Measurements from ENCODE around the gene SLC16A10.
A peak's percentile ranks its signal among the peaks of the same experiment; 100 is the strongest.

The SLC16A10 gene, protein sequence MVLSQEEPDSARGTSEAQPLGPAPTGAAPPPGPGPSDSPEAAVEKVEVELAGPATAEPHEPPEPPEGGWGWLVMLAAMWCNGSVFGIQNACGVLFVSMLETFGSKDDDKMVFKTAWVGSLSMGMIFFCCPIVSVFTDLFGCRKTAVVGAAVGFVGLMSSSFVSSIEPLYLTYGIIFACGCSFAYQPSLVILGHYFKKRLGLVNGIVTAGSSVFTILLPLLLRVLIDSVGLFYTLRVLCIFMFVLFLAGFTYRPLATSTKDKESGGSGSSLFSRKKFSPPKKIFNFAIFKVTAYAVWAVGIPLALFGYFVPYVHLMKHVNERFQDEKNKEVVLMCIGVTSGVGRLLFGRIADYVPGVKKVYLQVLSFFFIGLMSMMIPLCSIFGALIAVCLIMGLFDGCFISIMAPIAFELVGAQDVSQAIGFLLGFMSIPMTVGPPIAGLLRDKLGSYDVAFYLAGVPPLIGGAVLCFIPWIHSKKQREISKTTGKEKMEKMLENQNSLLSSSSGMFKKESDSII

DNA sequence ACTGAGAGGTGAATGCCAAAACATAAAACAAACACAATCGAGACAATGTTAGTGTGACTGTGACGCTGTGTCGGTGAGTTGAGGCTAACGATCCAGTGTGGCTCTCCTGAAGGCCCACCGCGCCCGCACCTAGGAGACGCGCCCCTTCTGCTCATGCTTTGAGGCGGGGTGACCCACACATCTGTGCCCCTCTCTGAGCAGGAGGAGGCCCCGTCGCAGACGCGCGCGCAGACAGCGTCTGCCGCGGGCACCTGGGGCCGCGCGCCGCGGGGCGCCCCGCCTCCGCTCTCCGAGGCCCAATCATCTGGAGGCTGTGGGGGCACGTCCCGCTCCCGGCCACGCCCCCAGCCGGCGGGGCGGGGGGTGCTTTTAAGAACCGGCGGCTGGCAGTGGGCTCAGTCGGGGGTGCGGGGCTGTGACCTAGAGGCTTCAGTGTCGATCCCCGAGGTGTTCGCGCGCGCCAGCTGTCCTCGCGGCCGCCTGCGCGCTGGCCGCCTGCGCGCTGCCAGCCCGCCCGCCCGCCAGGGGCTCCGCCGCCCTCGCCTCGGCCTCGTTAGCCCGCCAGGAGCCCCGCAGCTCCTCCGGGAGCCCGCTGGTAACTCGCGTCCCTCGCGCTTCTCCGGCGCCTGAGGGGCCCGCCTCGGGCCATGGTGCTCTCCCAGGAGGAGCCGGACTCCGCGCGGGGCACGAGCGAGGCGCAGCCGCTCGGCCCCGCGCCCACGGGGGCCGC is at the start of gene SLC16A10:
Gene SLC16A10, plus strand, starts transcription at position 398 of the 730 bp plus-strand sequence. Its CDS starts 250 bp downstream, at position 648.
- TF ChIP-seq, protein P1, sequence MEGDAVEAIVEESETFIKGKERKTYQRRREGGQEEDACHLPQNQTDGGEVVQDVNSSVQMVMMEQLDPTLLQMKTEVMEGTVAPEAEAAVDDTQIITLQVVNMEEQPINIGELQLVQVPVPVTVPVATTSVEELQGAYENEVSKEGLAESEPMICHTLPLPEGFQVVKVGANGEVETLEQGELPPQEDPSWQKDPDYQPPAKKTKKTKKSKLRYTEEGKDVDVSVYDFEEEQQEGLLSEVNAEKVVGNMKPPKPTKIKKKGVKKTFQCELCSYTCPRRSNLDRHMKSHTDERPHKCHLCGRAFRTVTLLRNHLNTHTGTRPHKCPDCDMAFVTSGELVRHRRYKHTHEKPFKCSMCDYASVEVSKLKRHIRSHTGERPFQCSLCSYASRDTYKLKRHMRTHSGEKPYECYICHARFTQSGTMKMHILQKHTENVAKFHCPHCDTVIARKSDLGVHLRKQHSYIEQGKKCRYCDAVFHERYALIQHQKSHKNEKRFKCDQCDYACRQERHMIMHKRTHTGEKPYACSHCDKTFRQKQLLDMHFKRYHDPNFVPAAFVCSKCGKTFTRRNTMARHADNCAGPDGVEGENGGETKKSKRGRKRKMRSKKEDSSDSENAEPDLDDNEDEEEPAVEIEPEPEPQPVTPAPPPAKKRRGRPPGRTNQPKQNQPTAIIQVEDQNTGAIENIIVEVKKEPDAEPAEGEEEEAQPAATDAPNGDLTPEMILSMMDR (IDR thresholded peaks at IDR 0.05; ENCODE audit: low read depth, low read length), result no peak
- peak within 1 kb of the TSS; percentile 54 for H3K4me3 ChIP-seq (ENCODE audit: low read depth, low read length)

DNA sequence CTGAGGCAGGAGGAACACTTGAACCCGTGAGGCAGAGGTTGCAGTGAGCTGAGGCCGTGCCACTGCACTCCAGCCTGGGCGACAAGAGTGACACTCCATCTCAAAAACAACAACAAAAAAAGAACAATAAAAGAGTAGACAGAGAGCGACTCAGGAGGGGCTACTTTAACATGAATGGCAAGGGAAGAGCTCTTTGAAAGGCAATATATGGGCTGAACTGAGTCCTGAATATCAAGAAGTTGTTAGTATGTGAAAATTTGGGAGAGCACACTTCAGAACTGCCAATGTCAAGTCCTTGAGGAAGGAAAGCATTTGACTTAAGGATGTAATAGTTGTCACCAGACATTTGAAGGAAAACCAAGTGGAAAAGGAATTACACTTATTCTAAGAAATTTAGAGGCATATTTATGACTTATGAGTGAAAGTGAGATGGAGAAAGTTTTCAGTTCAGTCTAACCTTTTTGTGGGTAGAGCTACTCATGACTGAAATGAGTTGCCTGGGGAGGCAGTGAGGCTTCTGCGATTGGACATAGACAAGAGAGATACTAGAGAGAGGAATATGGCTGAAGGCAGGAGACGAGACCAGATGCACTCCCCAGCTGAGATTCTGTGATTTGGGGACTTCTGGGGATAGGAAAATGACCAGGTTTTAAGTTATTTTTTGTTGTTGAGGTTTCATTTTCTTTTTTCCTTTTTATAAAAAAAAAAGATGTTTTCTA is 48.6 kb upstream of the SLC16A10 start:
- TF ChIP-seq, protein P1 (IDR thresholded peaks at IDR 0.05; ENCODE audit: low read depth, low read length), result no peak
- no peak overlapping the region for H3K4me3 ChIP-seq (ENCODE audit: low read depth, low read length)

DNA sequence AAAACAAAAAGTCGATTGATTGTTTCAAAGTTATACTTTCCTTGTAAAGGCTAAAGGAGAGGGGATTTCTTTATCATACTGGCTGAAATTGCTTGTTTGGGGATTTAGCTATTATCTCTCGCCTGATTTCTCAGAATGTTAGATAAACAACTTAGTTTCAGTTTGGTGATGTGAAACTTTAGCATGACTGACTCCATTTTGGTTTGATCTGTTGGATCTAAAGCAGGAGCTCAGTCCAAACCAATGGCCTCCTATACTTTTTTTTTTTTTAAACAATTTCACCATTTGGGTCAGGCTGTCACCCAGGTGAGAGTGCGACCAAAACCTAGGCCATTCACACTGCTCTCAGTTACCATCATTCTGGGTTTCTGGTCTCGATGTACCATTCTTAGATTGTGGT is 45.4 kb upstream of the SLC16A10 start:
- no peak overlapping the region for H3K4me3 ChIP-seq (ENCODE audit: low read depth, low read length)
- TF ChIP-seq, protein P1 (IDR thresholded peaks at IDR 0.05; ENCODE audit: low read depth, low read length), result no peak

DNA sequence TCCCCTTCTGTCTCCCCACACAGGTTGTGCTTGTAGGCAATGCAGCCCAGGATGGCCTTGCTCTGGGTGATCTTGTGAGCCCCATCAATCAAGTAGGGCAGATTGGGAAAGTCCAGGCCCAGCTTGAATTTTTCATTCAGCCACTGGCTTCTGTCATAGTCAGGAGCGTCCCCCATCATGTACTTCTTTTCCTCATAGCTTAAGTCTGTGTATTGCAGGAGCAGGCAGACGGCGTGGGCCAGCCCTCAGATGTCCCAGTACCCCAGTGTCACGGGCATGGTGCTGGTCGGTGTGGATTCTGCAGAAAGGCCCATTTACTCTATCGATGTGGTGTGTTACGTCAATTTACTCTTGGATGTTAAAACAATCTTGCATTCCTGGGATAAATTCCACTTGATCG is 40.1 kb upstream of the SLC16A10 start:
- TF ChIP-seq, protein P1 (IDR thresholded peaks at IDR 0.05; ENCODE audit: low read depth, low read length), result no peak
- H3K4me3 ChIP-seq (ENCODE audit: low read depth, low read length), result no peak overlapping the region

DNA sequence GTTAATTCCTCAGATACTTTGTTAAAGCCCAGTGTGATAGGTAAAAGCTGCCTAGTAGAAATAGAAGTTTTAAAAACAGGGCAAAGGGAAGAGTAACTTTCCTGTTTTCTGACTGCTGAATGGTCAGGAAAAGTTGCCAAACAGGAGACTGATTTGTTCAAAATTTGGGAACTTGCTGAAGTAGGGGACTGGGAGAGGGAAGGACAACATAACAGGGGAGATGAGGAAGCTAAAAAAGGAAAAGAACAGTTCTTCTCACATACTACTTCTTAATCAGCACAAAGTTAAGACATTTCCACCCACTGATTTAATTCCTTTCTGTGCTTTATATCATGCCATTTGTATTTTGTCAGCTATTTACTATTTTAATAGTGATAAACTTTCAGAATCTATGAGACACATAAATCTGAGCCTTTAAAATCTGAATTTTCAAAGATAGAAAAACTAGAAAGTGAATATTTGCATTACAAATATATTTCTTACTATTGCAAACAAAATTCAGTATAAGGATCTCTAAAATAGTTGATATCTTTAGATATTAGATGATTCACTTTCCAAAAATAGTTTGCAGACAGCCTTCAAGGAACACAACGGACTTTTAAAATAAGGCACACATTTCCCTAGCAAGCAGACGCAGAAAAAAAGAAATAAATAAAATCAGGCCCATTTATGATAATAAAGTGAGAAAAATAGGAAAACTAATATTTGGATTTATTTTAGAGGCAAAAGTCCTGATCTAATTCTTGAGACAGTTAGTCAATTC is 36.9 kb upstream of the SLC16A10 start:
- TF ChIP-seq, protein P1 (IDR thresholded peaks at IDR 0.05; ENCODE audit: low read depth, low read length), result no peak

DNA sequence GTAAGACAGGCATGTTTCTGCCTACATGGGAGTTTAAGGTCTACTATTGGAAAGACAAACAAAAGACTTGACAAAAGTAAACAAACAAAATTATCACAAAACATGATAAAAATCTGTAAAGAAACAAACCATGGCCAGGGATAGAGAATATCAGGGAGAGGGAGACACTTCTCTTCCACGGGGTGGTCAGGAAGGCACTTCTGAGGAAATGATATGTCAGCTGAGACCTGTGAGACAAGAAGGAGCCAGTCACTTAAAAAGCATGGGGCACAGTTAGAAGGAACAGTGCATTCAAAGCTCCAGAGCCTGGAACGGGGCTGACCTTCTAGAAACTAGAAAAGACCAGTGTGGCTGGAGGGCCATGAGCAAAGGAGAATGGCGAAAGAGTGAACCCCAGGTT is 35.1 kb upstream of the SLC16A10 start:
- TF ChIP-seq, protein P1 (IDR thresholded peaks at IDR 0.05; ENCODE audit: low read depth, low read length), result no peak

More for the DNA sequence above, 36.9 kb upstream of the SLC16A10 start:
- no peak overlapping the region for H3K4me3 ChIP-seq (ENCODE audit: low read depth, low read length)

More for the DNA sequence above, 35.1 kb upstream of the SLC16A10 start:
- no peak overlapping the region for H3K4me3 ChIP-seq (ENCODE audit: low read depth, low read length)
